Stimulated activated CD8-positive, alpha-beta memory T cell treated with anti-CD3 and anti-CD28 coated beads, Interleukin-7, amount 100 ng/mL, for 1 hour (primary cell): ENCODE data around the gene MIF4GD.
"Not testable (repeated sequence)": the region's sequence is repeated elsewhere in the genome, so short reads cannot be mapped to it uniquely, and the experiment has no call there.

ENCODE experiments used
- DNase-seq, 2 donors: peaks; one replicate each; pipeline ENCODE4 v3.0.0-alpha.2; 2020; ENCODE audit warnings: low read depth in 2 of 2

MIF4GD gene

GRCh38 chr17:75288770-75289114, 17.7 kb upstream of the MIF4GD start:
- no peak for DNase-seq

- no peak for DNase-seq
Measured at GRCh38 chr17:75288359-75288758, 17.3 kb upstream of the MIF4GD start.

- DNase-seq = no peak
Measured at GRCh38 chr17:75287221-75287620, 16.2 kb upstream of the MIF4GD start.

- DNase-seq = no peak
Measured at GRCh38 chr17:75285123-75285522, 14.1 kb upstream of the MIF4GD start.

- DNase-seq = not testable (repeated sequence)
Measured at GRCh38 chr17:75280189-75280588, 9.2 kb upstream of the MIF4GD start.

- DNase-seq = no peak
Measured at GRCh38 chr17:75277664-75278071, 6.6 kb upstream of the MIF4GD start.

- DNase-seq = no peak
Measured at GRCh38 chr17:75273977-75274708, 3.1 kb upstream of the MIF4GD start.

GRCh38 chr17:75272848-75273184, 1.8 kb upstream of the MIF4GD start:
- no peak for DNase-seq

- no peak for DNase-seq
Measured at GRCh38 chr17:75271955-75272847, 1.2 kb upstream of the MIF4GD start.

- peak; percentile 74 to 81 for DNase-seq
Measured at GRCh38 chr17:75271233-75271954, 363 bp upstream of the MIF4GD start.

GRCh38 chr17:75270218-75270965, 639 bp downstream of the MIF4GD start:
- DNase-seq = peak in 1 of 2 donors; percentile 8

- DNase-seq = no peak
Measured at GRCh38 chr17:75269844-75270217, 1.2 kb downstream of the MIF4GD start.

GRCh38 chr17:75267411-75268232, 3.4 kb downstream of the MIF4GD start:
- DNase-seq = no peak

GRCh38 chr17:75267153-75267410, 3.9 kb downstream of the MIF4GD start:
- no peak for DNase-seq

GRCh38 chr17:75266316-75267152, 4.5 kb downstream of the MIF4GD start:
- no peak for DNase-seq

- DNase-seq = no peak
Measured at GRCh38 chr17:75265614-75266315, 5.3 kb downstream of the MIF4GD start.

GRCh38 chr17:75263055-75263454, 8.0 kb downstream of the MIF4GD start:
- no peak for DNase-seq

- no peak for DNase-seq
Measured at GRCh38 chr17:75262112-75262606, 8.9 kb downstream of the MIF4GD start.

GRCh38 chr17:75261336-75262111, 9.5 kb downstream of the MIF4GD start, which contains the start of the genes GGA3 and MRPS7:
Gene GGA3, minus strand, starts transcription at chr17:75261606. Its CDS starts 19 bp downstream, at chr17:75261587.
Gene MRPS7, plus strand, starts transcription at chr17:75261879. Its CDS starts 22 bp downstream, at chr17:75261901.
- peak; percentile 84 to 90 for DNase-seq
